MM.1S (cell line): ENCODE data around the gene ITGA6.

Experiments
- DNase-seq: peaks from one replicate; pipeline ENCODE4 v3.0.0-alpha.2; 2015
- H2AFZ ChIP-seq: fragments of 300-600 bp; sonication (generic); 2 replicates; pipeline ENCODE4 v1.6.0; 2016; ENCODE audit warnings: antibody characterized with exemption, low read length
- H3F3A ChIP-seq: fragments of 300-600 bp; sonication (generic); 2 replicates; pipeline ENCODE4 v1.6.1; 2016; ENCODE audit warnings: mild to moderate bottlenecking, antibody characterized with exemption, low read length, moderate library complexity, mixed read lengths; ENCODE audit not compliant: insufficient read depth
- H3K27ac ChIP-seq: fragments of 300-600 bp; sonication (generic); 2 replicates; pipeline ENCODE4 v1.5.1; 2016; ENCODE audit warnings: mild to moderate bottlenecking, low read length
- H3K27me3 ChIP-seq: fragments of 300-600 bp; sonication (generic); replicated peaks from 2 replicates; pipeline ENCODE4 v1.6.0; 2016; ENCODE audit warnings: low read length; ENCODE audit not compliant: insufficient read depth
- H3K36me3 ChIP-seq: fragments of 300-600 bp; sonication (generic); replicated peaks from 2 replicates; pipeline ENCODE4 v1.6.1; 2016; ENCODE audit warnings: mild to moderate bottlenecking, low read length, mixed read lengths; ENCODE audit not compliant: insufficient read depth
- H3K4me1 ChIP-seq: fragments of 300-600 bp; sonication (generic); 2 replicates; pipeline ENCODE4 v1.6.1; 2016; ENCODE audit warnings: low read length, mixed read lengths
- H3K4me2 ChIP-seq: fragments of 300-600 bp; sonication (generic); 2 replicates; pipeline ENCODE4 v1.6.0; 2016; ENCODE audit warnings: low read depth, low read length
- H3K4me3 ChIP-seq: fragments of 300-600 bp; sonication (generic); 2 replicates; pipeline ENCODE4 v1.5.1; 2016; ENCODE audit warnings: low read length, mixed read lengths
- H3K79me2 ChIP-seq: fragments of 300-600 bp; sonication (generic); 2 replicates; pipeline ENCODE4 v1.6.1; 2016; ENCODE audit warnings: mixed run types, low read length, mixed read lengths
- H3K9ac ChIP-seq: fragments of 300-600 bp; sonication (generic); 2 replicates; pipeline ENCODE4 v1.6.1; 2016; ENCODE audit warnings: low read length, mixed read lengths
- H3K9me2 ChIP-seq: fragments of 300-600 bp; sonication (generic); replicated peaks from 2 replicates; pipeline ENCODE4 v1.6.1; 2016; ENCODE audit warnings: mild to moderate bottlenecking, low read length, mixed read lengths; ENCODE audit not compliant: insufficient read depth
- H3K9me3 ChIP-seq: fragments of 300-600 bp; sonication (generic); replicated peaks from 2 replicates; pipeline ENCODE4 v1.6.1; 2016; ENCODE audit warnings: mild to moderate bottlenecking, low read length, mixed read lengths; ENCODE audit not compliant: insufficient read depth
- H4K20me1 ChIP-seq: fragments of 300-600 bp; sonication (generic); 2 replicates; pipeline ENCODE4 v1.6.1; 2016; ENCODE audit warnings: mild to moderate bottlenecking, low read length, moderate library complexity, mixed read lengths; ENCODE audit not compliant: insufficient read depth
- EZH2 ChIP-seq: fragments of 300-600 bp; sonication (generic); optimal IDR thresholded peaks from 2 replicates; pipeline ENCODE3; 2017; ENCODE audit warnings: low read depth, mild to moderate bottlenecking, antibody characterized with exemption, low read length, mixed read lengths
- EZH2phosphoT487 ChIP-seq: fragments of 300-600 bp; sonication (generic); IDR thresholded peaks from 2 replicates; pipeline ENCODE4 v1.6.1; 2018; ENCODE audit warnings: antibody characterized with exemption, low read length
- TF ChIP-seq, protein P1 (sequence below): fragments of 300-600 bp; sonication (generic); IDR thresholded peaks from 2 replicates; pipeline ENCODE4 v1.5.1; 2016; ENCODE audit warnings: antibody characterized with exemption, low read length, mixed read lengths

Gene ITGA6

DNA sequence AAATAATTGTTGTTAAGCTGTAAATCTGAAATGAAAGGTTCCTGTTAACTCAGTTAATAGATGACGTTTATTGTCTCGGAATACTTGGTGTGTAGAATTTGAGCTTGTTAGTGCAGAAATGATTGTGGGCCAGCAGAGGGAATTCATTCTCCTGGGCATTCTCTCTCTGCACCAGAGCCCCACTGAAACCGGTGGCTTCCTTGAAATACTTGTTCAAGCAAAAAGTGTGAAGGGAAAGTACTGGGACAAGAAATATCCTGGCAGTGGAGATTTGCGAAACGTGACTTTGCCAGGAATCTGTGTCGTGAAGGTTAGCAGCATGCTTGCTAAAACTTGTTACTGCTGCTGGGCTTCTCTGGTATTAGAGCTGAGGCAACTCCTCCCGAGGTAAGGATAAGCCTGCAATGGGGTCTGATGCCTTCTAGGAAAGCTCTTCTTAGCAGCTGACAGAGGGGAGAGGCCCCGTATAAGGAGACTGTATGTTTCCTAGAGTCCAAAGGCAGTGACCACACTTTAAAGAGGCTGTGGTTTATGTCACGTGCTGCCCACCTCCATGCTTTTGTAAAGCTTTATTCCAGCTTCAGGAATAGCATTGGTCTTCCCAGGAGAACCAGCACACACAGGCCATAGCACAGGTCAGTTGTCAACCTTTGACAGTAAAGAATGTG, 2.0 kb downstream of the ITGA6 start:
- 0 out of 2 replicates have a peak, but pooled peaks cover 4% of the 10 kb centered on the region for H3K27me3 ChIP-seq
- no peak overlapping the region for H3K4me3 ChIP-seq
- H4K20me1 ChIP-seq, result no peaks in the 10 kb centered on the region
- H2AFZ ChIP-seq, result no peak overlapping the region
- H3K36me3 ChIP-seq, result no peaks in the 10 kb centered on the region
- no peak for DNase-seq
- H3K4me2 ChIP-seq, result no peak overlapping the region
- H3K9me3 ChIP-seq, result no peaks in the 10 kb centered on the region
- H3K9me2 ChIP-seq, result no peaks in the 10 kb centered on the region
- no peak overlapping the region for H3K9ac ChIP-seq
- TF ChIP-seq EZH2 (no peak), EZH2phosphoT487 (no peak)
- TF ChIP-seq, protein P1, sequence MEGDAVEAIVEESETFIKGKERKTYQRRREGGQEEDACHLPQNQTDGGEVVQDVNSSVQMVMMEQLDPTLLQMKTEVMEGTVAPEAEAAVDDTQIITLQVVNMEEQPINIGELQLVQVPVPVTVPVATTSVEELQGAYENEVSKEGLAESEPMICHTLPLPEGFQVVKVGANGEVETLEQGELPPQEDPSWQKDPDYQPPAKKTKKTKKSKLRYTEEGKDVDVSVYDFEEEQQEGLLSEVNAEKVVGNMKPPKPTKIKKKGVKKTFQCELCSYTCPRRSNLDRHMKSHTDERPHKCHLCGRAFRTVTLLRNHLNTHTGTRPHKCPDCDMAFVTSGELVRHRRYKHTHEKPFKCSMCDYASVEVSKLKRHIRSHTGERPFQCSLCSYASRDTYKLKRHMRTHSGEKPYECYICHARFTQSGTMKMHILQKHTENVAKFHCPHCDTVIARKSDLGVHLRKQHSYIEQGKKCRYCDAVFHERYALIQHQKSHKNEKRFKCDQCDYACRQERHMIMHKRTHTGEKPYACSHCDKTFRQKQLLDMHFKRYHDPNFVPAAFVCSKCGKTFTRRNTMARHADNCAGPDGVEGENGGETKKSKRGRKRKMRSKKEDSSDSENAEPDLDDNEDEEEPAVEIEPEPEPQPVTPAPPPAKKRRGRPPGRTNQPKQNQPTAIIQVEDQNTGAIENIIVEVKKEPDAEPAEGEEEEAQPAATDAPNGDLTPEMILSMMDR, result no peak
- peaks cover 7% of the 10 kb centered on the region; the same call in 1 of the 2 replicates for H3F3A ChIP-seq
- no peaks in the 10 kb centered on the region for H3K79me2 ChIP-seq
- peaks cover 6% of the 10 kb centered on the region; the same call in 1 of the 2 replicates for H3K4me1 ChIP-seq
- no peak overlapping the region for H3K27ac ChIP-seq

DNA sequence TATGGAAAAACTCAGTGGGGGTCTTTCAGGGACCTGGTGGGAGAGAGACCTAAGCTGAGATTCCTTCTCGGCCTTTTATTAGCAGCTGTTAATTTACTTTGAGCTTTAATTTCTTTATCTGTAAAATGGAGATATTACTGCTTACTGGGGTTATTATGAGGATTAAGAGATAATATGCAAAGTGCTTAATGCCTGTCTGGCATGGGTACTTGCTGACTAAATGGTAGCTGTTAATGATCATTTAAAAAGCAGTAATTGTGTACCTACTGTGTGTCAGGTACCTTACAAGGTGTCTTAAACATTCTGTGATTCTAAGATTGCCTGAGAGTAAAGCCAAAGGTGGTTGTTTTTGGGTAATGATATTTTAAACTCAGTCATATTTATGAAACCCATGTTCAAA, 2.6 kb downstream of the ITGA6 start:
- H3K4me1 ChIP-seq, result peaks cover 6% of the 10 kb centered on the region; the same call in 1 of the 2 replicates
- no peak overlapping the region for H3K27ac ChIP-seq

DNA sequence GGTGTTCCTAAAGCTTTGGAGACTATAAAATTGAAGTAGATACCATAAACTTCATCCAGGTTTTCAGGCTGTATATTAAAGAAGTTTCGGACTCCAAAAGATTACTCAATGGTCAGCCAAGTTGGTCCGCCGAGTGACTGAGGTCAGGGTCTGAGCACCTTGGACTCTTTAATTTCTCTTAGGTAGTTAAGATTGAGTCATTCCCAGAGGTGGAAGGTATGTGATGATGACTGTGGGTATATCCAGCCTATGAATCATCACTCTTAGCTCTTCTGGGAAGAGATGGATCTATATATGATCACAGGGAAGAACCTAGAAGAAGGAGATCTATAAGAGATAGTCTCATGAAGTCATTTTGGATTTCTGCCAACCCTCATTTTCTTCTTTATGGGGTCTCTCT, 3.3 kb downstream of the ITGA6 start:
- H3K79me2 ChIP-seq, result no peaks in the 10 kb centered on the region
- no peak overlapping the region for H3K4me3 ChIP-seq
- H3K27me3 ChIP-seq, result 0 out of 2 replicates have a peak, but pooled peaks cover 4% of the 10 kb centered on the region
- no peaks in the 10 kb centered on the region for H3K9me2 ChIP-seq
- H3K4me2 ChIP-seq, result no peak overlapping the region
- H2AFZ ChIP-seq, result no peak overlapping the region
- no peak overlapping the region for H3K27ac ChIP-seq
- H3K9ac ChIP-seq, result no peak overlapping the region
- H4K20me1 ChIP-seq, result no peaks in the 10 kb centered on the region
- no peak for DNase-seq
- H3K9me3 ChIP-seq, result no peaks in the 10 kb centered on the region
- no peaks in the 10 kb centered on the region for H3K36me3 ChIP-seq
- TF ChIP-seq, protein P1, result no peak
- TF ChIP-seq EZH2 (no peak), EZH2phosphoT487 (no peak)
- peaks cover 7% of the 10 kb centered on the region; the same call in 1 of the 2 replicates for H3F3A ChIP-seq
- H3K4me1 ChIP-seq, result peaks cover 6% of the 10 kb centered on the region; the same call in 1 of the 2 replicates

More for the DNA sequence above, 2.6 kb downstream of the ITGA6 start:
- Histone ChIP-seq H3F3A (peaks cover 7% of the 10 kb centered on the region; the same call in 1 of the 2 replicates), H3K36me3 (no peaks in the 10 kb centered on the region), H2AFZ (no peak overlapping the region), H3K79me2 (no peaks in the 10 kb centered on the region), H3K9me3 (no peaks in the 10 kb centered on the region), H3K4me2 (no peak overlapping the region), H3K9ac (no peak overlapping the region), H3K4me3 (no peak overlapping the region), H4K20me1 (no peaks in the 10 kb centered on the region), H3K27me3 (0 out of 2 replicates have a peak, but pooled peaks cover 4% of the 10 kb centered on the region), H3K9me2 (no peaks in the 10 kb centered on the region)
- no peak for DNase-seq
- TF ChIP-seq, protein P1, result no peak
- TF ChIP-seq EZH2phosphoT487 (no peak), EZH2 (no peak)
